HUES64 (cell line): ENCODE results near the gene CEACAM6. TPM values are rescaled to one million over a fixed set of nuclear protein-coding genes. Genes with fewer than 3 reads are reported as not detected.
"Not testable (repeated sequence)": the region's sequence is repeated elsewhere in the genome, so short reads cannot be mapped to it uniquely, and the experiment has no call there.

Experiments used
- H3K27ac ChIP-seq: 2 replicates; pipeline ENCODE4 v1.7.0; 2013; ENCODE audit warnings: low read depth, low read length, inconsistent platforms
- H3K27me3 ChIP-seq: 2 replicates; pipeline ENCODE4 v1.6.1; 2013; ENCODE audit warnings: mild to moderate bottlenecking, low read length; ENCODE audit not compliant: insufficient read depth
- H3K36me3 ChIP-seq: 2 replicates; pipeline ENCODE4 v1.6.1; 2013; ENCODE audit warnings: mild to moderate bottlenecking, low read length; ENCODE audit not compliant: insufficient read depth
- H3K4me1 ChIP-seq: 2 replicates; pipeline ENCODE4 v1.6.1; 2013; ENCODE audit warnings: mild to moderate bottlenecking, low read length, moderate library complexity; ENCODE audit not compliant: insufficient read depth
- H3K4me3 ChIP-seq: 2 replicates; pipeline ENCODE4 v1.5.1; 2013; ENCODE audit warnings: mild to moderate bottlenecking, low read length, moderate library complexity
- H3K9ac ChIP-seq: 2 replicates; pipeline ENCODE4 v1.6.1; 2013; ENCODE audit warnings: mild to moderate bottlenecking, low read depth, low read length
- H3K9me3 ChIP-seq: 2 replicates; pipeline ENCODE4 v1.6.1; 2013; ENCODE audit warnings: low read depth, low read length; ENCODE audit not compliant: insufficient read depth
- WGBS: fragments of 150-250, 120-280 bp; methylation state at CpG from one replicate; pipeline ENCODE4 v1.1.7; 2013; ENCODE audit warnings: missing lambda C conversion rate; 5-methylcytosine and 5-hydroxymethylcytosine counted together
- polyA plus RNA-seq, 2 experiments: library from polyadenylated mRNA; stranded (reverse); fragments of 50-300 nt; gene quantifications; one replicate each; pipeline ENCODE4 v1.2.3, GENCODE V29; 2013

CEACAM6 gene
- not detected for polyA plus RNA-seq (2013, experiment 1 of 2)
- not detected for polyA plus RNA-seq (2013, experiment 2 of 2)

DNA sequence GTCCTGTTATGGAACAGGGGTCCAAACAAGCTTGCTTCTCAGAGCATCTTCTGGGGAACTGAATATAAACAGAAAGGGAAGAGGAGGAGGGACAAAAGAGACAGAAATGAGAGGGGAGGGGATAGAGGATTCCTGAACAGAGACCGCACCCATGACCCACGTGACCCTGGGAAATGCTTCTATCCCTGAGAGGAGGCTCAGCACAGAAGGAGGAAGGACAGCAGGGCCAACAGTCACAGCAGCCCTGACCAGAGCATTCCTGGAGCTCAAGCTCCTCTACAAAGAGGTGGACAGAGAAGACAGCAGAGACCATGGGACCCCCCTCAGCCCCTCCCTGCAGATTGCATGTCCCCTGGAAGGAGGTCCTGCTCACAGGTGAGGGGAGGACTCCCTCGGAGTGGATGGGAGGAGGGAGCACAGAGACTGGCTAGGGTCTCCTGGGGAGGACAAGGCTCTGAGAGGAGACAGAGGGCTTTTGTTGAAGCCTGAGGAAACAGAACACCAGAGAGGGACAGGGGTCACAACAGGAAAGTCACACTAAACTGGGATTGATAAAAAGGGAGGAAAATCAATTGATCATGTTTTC lies at the start of gene CEACAM6:
Gene CEACAM6 (plus strand): TSS at position 203 of the 586 bp plus-strand sequence. CDS start 109 bp downstream, at position 312.
- H3K9ac ChIP-seq = no peak within 1 kb of the TSS
- no peak within 1 kb of the TSS for H3K4me3 ChIP-seq
- 45% methylated on average over 3 of the region's 3 CpGs for WGBS
- H3K27me3 ChIP-seq = peaks cover 18% of the 10 kb centered on the region
- H3K9me3 ChIP-seq = no peaks in the 10 kb centered on the region
- H3K36me3 ChIP-seq = no peaks in the 10 kb centered on the region
- no peaks in the 10 kb centered on the region; the same call in 1 of the 2 replicates for H3K4me1 ChIP-seq
- no peak within 1 kb of the TSS for H3K27ac ChIP-seq

DNA sequence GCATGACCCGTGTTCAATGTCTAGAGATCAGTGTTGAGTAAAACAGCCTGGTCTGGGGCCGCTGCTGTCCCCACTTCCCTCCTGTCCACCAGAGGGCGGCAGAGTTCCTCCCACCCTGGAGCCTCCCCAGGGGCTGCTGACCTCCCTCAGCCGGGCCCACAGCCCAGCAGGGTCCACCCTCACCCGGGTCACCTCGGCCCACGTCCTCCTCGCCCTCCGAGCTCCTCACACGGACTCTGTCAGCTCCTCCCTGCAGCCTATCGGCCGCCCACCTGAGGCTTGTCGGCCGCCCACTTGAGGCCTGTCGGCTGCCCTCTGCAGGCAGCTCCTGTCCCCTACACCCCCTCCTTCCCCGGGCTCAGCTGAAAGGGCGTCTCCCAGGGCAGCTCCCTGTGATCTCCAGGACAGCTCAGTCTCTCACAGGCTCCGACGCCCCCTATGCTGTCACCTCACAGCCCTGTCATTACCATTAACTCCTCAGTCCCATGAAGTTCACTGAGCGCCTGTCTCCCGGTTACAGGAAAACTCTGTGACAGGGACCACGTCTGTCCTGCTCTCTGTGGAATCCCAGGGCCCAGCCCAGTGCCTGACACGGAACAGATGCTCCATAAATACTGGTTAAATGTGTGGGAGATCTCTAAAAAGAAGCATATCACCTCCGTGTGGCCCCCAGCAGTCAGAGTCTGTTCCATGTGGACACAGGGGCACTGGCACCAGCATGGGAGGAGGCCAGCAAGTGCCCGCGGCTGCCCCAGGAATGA lies 48.4 kb upstream of the CEACAM6 start:
- Histone ChIP-seq H3K9ac (no peak overlapping the region), H3K4me1 (no peaks in the 10 kb centered on the region), H3K27me3 (no peaks in the 10 kb centered on the region), H3K4me3 (peak overlapping the region; percentile 52), H3K27ac (no peak overlapping the region), H3K9me3 (no peaks in the 10 kb centered on the region), H3K36me3 (no peaks in the 10 kb centered on the region)
- WGBS = 45% methylated on average over 26 of the region's 26 CpGs

DNA sequence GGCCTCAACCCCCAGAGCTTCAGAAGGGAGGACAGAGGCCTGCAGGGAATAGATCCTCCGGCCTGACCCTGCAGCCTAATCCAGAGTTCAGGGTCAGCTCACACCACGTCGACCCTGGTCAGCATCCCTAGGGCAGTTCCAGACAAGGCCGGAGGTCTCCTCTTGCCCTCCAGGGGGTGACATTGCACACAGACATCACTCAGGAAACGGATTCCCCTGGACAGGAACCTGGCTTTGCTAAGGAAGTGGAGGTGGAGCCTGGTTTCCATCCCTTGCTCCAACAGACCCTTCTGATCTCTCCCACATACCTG lies 47.9 kb upstream of the CEACAM6 start:
- Histone ChIP-seq H3K27me3 (no peaks in the 10 kb centered on the region), H3K4me3 (no peak overlapping the region), H3K27ac (no peak overlapping the region), H3K9me3 (no peaks in the 10 kb centered on the region), H3K36me3 (no peaks in the 10 kb centered on the region), H3K4me1 (no peaks in the 10 kb centered on the region), H3K9ac (no peak overlapping the region)
- 62% methylated on average over 5 of the region's 5 CpGs for WGBS

DNA sequence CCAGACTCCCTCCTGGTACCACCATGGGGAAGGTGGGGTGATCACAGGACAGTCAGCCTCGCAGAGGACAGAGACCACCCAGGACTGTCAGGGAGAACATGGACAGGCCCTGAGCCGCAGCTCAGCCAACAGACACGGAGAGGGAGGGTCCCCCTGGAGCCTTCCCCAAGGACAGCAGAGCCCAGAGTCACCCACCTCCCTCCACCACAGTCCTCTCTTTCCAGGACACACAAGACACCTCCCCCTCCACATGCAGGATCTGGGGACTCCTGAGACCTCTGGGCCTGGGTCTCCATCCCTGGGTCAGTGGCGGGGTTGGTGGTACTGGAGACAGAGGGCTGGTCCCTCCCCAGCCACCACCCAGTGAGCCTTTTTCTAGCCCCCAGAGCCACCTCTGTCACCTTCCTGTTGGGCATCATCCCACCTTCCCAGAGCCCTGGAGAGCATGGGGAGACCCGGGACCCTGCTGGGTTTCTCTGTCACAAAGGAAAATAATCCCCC lies 47.4 kb upstream of the CEACAM6 start:
- Histone ChIP-seq H3K4me1 (no peaks in the 10 kb centered on the region), H3K9me3 (no peaks in the 10 kb centered on the region), H3K27ac (no peak overlapping the region), H3K9ac (no peak overlapping the region), H3K27me3 (no peaks in the 10 kb centered on the region), H3K36me3 (no peaks in the 10 kb centered on the region), H3K4me3 (no peak overlapping the region)
- WGBS = 76% methylated on average over 5 of the region's 5 CpGs

DNA sequence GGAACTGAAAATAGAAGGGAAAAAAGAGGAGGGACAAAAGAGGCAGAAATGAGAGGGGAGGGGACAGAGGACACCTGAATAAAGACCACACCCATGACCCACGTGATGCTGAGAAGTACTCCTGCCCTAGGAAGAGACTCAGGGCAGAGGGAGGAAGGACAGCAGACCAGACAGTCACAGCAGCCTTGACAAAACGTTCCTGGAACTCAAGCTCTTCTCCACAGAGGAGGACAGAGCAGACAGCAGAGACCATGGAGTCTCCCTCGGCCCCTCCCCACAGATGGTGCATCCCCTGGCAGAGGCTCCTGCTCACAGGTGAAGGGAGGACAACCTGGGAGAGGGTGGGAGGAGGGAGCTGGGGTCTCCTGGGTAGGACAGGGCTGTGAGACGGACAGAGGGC lies 46.8 kb upstream of the CEACAM6 start, which contains the start of gene CEACAM5:
Gene CEACAM5 (plus strand): TSS at position 146 of the 400 bp plus-strand sequence. CDS start 106 bp downstream, at position 252.
- no peaks in the 10 kb centered on the region for H3K9me3 ChIP-seq
- 47% methylated on average over 4 of the region's 4 CpGs for WGBS
- H3K4me1 ChIP-seq = no peaks in the 10 kb centered on the region
- no peak within 1 kb of the TSS for H3K27ac ChIP-seq
- H3K4me3 ChIP-seq = no peak within 1 kb of the TSS
- no peaks in the 10 kb centered on the region for H3K27me3 ChIP-seq
- no peaks in the 10 kb centered on the region for H3K36me3 ChIP-seq
- no peak within 1 kb of the TSS for H3K9ac ChIP-seq

DNA sequence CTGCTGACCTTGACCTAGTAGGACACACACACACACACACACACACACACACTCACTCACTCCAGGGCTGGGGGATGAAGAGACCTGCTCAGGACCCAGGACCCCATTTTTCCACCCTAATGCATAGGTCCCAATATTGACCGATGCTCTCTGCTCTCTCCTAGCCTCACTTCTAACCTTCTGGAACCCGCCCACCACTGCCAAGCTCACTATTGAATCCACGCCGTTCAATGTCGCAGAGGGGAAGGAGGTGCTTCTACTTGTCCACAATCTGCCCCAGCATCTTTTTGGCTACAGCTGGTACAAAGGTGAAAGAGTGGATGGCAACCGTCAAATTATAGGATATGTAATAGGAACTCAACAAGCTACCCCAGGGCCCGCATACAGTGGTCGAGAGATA lies 45.8 kb upstream of the CEACAM6 start:
- not testable (repeated sequence) for H3K9me3 ChIP-seq, H3K27me3 ChIP-seq, H3K27ac ChIP-seq, H3K4me1 ChIP-seq, H3K9ac ChIP-seq, H3K36me3 ChIP-seq, H3K4me3 ChIP-seq
- 86% methylated on average over 8 of the region's 8 CpGs for WGBS

DNA sequence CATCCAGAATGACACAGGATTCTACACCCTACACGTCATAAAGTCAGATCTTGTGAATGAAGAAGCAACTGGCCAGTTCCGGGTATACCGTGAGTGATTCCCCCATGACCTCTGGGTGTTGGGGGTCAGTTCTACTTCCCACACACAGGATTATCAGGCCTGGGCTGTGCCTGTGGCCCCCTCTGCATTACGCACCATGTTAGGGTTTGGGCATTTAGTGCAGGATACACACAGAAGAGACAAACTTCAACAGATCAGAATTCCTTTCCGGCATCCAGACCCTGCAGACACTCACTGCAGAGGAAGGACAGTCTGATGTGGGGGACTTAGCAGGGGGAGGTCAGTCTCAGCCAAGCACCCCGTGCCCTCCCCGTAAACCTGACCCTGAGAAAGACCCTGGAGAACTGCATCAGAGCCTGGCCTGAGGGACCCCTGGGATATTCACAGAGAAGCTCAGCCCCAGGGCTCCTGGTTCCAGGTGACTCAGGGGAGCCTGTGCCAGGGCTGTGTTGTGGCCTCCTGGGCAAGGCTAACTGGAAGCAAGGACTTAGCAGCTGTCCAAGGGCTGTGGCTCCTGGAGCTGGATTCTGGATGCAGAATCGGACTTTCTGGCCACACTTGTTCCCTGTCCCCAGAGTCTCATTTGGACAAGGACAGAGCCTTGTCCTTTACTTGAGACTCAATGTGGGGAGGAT lies 45.2 kb upstream of the CEACAM6 start:
- H3K27ac ChIP-seq = no peak overlapping the region
- H3K9me3 ChIP-seq = peaks cover 2% of the 10 kb centered on the region; the same call in 1 of the 2 replicates
- no peaks in the 10 kb centered on the region for H3K4me1 ChIP-seq
- H3K27me3 ChIP-seq = no peaks in the 10 kb centered on the region
- H3K4me3 ChIP-seq = no peak overlapping the region
- WGBS = 80% methylated on average over 8 of the region's 8 CpGs
- no peaks in the 10 kb centered on the region for H3K36me3 ChIP-seq
- no peak overlapping the region for H3K9ac ChIP-seq

DNA sequence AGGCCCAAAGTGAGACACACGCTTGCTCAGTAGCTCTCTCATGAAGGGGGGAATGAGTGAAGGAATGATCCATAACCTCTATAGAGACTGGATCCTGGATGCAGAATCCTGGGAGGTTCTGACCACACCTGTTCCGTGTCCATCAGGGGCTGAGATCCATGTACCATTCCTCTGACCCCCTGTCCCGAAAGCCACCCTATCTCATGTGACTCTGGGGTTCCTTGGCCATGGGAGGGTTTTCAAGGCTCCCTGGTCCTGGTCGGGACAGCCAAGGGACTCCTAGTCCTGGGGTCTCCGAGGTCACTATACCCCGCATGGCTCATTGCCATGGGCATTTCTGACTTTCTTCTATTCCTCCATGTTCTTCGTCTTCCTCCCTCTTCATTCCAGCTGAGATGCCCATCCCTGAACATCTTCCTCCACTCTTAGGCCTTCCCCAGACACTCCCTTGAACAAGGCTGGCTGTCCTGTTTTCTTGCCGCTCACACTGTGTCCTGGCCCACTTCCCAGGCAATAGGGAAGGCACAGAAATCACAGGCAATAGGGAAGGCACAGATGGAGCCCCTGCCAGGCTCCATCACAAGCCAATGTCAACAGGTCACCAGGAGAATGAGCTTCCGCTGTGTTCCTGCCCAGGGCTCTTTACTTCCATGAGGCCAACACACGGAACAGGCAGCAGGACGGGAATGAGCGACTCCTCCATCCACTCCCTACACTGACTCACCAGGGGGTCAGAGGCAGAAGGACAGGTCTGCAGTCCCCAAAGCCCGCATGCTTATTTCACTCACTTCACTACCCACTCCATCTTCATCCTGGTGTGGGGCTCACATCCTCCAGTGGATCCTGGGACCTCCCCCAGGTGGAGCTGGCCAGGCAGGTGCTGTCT lies 43.7 kb upstream of the CEACAM6 start:
- H3K27me3 ChIP-seq = no peaks in the 10 kb centered on the region
- peaks cover 9% of the 10 kb centered on the region; the same call in 1 of the 2 replicates for H3K9me3 ChIP-seq
- 83% methylated on average over 13 of the region's 13 CpGs for WGBS
- H3K27ac ChIP-seq = no peak overlapping the region
- no peak overlapping the region for H3K4me3 ChIP-seq
- no peaks in the 10 kb centered on the region for H3K4me1 ChIP-seq
- no peak overlapping the region for H3K9ac ChIP-seq
- H3K36me3 ChIP-seq = no peaks in the 10 kb centered on the region

DNA sequence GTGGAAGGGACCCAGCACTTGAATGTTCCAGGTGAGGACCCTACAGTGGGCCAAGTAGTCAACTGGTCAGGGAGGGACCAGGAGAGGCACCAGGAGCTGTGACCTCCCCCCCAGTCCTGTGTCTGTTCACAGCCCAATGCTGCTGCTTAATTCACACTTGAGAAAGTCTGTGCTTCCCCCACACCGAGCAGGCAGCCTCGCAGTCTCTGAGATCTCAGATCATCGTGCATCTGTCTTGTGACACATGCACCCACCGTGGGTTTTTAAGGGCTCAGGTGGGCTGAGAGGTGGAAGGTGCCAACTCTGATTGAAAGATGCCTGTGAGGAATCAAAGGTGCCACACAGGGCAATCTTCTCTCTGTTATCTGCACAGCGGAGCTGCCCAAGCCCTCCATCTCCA lies 40.7 kb upstream of the CEACAM6 start:
- H3K36me3 ChIP-seq = no peaks in the 10 kb centered on the region
- no peak overlapping the region for H3K9ac ChIP-seq
- H3K4me3 ChIP-seq = no peak overlapping the region
- 77% methylated on average over 4 of the region's 5 CpGs for WGBS
- H3K9me3 ChIP-seq = peaks cover 9% of the 10 kb centered on the region; the same call in 1 of the 2 replicates
- no peaks in the 10 kb centered on the region for H3K27me3 ChIP-seq
- H3K4me1 ChIP-seq = no peaks in the 10 kb centered on the region
- H3K27ac ChIP-seq = no peak overlapping the region

DNA sequence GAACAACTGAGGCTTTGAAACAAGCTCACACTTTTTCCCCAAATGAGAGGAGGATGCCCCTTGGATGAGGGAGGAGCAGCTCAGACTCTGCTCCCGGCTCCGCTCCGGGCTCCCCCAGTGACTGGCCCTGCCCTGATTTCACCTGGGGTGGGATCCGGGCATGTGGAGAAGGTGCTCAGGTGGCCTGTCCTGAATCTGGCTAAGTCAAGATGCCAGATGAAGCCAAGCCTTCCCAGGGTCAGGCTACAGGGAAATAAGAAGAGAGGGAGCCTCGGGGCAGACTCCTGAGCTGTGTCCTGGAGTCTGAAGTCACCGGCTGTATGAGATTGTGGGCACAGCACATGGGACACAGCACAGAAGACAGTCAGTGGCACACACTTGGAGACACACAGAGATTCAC lies 36.6 kb upstream of the CEACAM6 start:
- Histone ChIP-seq H3K27me3 (no peaks in the 10 kb centered on the region), H3K4me3 (no peak overlapping the region), H3K36me3 (no peaks in the 10 kb centered on the region), H3K9me3 (peaks cover 11% of the 10 kb centered on the region), H3K27ac (no peak overlapping the region), H3K4me1 (no peaks in the 10 kb centered on the region), H3K9ac (no peak overlapping the region)
- 83% methylated on average over 6 of the region's 6 CpGs for WGBS
